Mucosa of descending colon (tissue), 3 donors: ENCODE measurements around the gene TRIP13. TPM values are rescaled to one million over a fixed set of nuclear protein-coding genes. Genes with fewer than 3 reads are reported as not detected.

Experiments used
- ATAC-seq: fragments of 200-7000 bp; cut with Tn5 transposase; one replicate; pipeline ENCODE4 v1.9.1; 2020; ENCODE audit warnings: mild to moderate bottlenecking, moderate library complexity
- DNase-seq, 3 donors: peaks; one replicate each; pipeline ENCODE4 v3.0.0-alpha.2; 2020
- H3K36me3 ChIP-seq: fragments of 200-600 bp; one replicate; pipeline ENCODE4 v1.8.0; 2021; ENCODE audit warnings: low read depth, mild to moderate bottlenecking
- H3K4me1 ChIP-seq: fragments of 200-600 bp; one replicate; pipeline ENCODE4 v1.8.0; 2021; ENCODE audit warnings: low read depth, mild to moderate bottlenecking
- H3K4me3 ChIP-seq: fragments of 200-600 bp; one replicate; pipeline ENCODE4 v1.8.0; 2021; ENCODE audit warnings: mild to moderate bottlenecking
- H3K9me3 ChIP-seq: fragments of 200-600 bp; one replicate; pipeline ENCODE4 v1.8.0; 2021; ENCODE audit warnings: mild to moderate bottlenecking
- CTCF ChIP-seq: fragments of 200-600 bp; IDR thresholded peaks from one replicate; pipeline ENCODE4 v1.8.0; 2022; ENCODE audit warnings: antibody characterized with exemption, mild to moderate bottlenecking
- intact Hi-C, 2 donors: fragments of 100-400 bp; cut with DNase I in 1 of 2; cut with micrococcal nuclease in 1 of 2; formaldehyde crosslinking; loops; one replicate each; pipeline versions ENCODE4 v1.11.0 to v1.11.1; 2022; cut with DNase I, micrococcal nuclease
- total RNA-seq, 3 donors: library from RNA; stranded (reverse); fragmentation: NEBNext Ultra II Directional in 2 of 3; extraction: Animal tissue kit (Norgen Biotek cat#: 25700) in 2 of 3; gene quantifications; one replicate each; pipeline versions ENCODE4 v1.2.1 to v1.2.4, GENCODE V29; 2021 to 2023
- donor health status: DM: no; HTN: no; CAD: no; lungs with moderate emphysema.
- donor health status: DM: no; HTN: no; CAD: no.
- donor health status: DM: no; HTN: yes; CAD: no.

TRIP13 gene
- total RNA-seq, 3 donors from 2014 or later: 1.4 to 7.1 (median 2.1) TPM

- intact Hi-C loops: no loop called here
- DNase-seq: peak in 1 of 3 donors; percentile 22
- no peaks in the 10 kb centered on the region for H3K4me1 ChIP-seq
- no peaks in the 10 kb centered on the region for H3K36me3 ChIP-seq
- no peak for ATAC-seq
- no peak for TF ChIP-seq CTCF
- H3K9me3 ChIP-seq: no peaks in the 10 kb centered on the region
- H3K4me3 ChIP-seq: no peak overlapping the region
Observed at GRCh38 chr5:855771-856530, 36.7 kb upstream of the TRIP13 start.

GRCh38 chr5:856531-857425 lies 35.9 kb upstream of the TRIP13 start:
- ATAC-seq (no peak), DNase-seq (peak in 1 of 3 donors; percentile 34)
- no peak overlapping the region for H3K4me3 ChIP-seq
- intact Hi-C loops: no loop called here
- H3K4me1 ChIP-seq: no peaks in the 10 kb centered on the region
- TF ChIP-seq CTCF: no peak
- H3K9me3 ChIP-seq: no peaks in the 10 kb centered on the region
- no peaks in the 10 kb centered on the region for H3K36me3 ChIP-seq

- no peak overlapping the region for H3K4me3 ChIP-seq
- intact Hi-C loops: no loop called here
- no peaks in the 10 kb centered on the region for H3K4me1 ChIP-seq
- no peaks in the 10 kb centered on the region for H3K36me3 ChIP-seq
- no peaks in the 10 kb centered on the region for H3K9me3 ChIP-seq
- no peak for ATAC-seq
- DNase-seq: peak in 1 of 3 donors; percentile 12
- TF ChIP-seq CTCF: no peak
Observed at GRCh38 chr5:858726-859125, 34.0 kb upstream of the TRIP13 start.

GRCh38 chr5:859391-859790 lies 33.3 kb upstream of the TRIP13 start:
- no peaks in the 10 kb centered on the region for H3K9me3 ChIP-seq
- no peak overlapping the region for H3K4me3 ChIP-seq
- no peaks in the 10 kb centered on the region for H3K4me1 ChIP-seq
- ATAC-seq (no peak), DNase-seq (peak in 1 of 3 donors; percentile 24)
- intact Hi-C loops: no loop called here
- TF ChIP-seq CTCF: no peak
- H3K36me3 ChIP-seq: no peaks in the 10 kb centered on the region

- Histone ChIP-seq H3K9me3 (no peaks in the 10 kb centered on the region), H3K36me3 (no peaks in the 10 kb centered on the region), H3K4me3 (no peak overlapping the region), H3K4me1 (no peaks in the 10 kb centered on the region)
- intact Hi-C loops: no loop called here
- TF ChIP-seq CTCF: no peak
- no peak for ATAC-seq
- DNase-seq: peak in 1 of 3 donors; percentile 35
Observed at GRCh38 chr5:859798-860296, 32.8 kb upstream of the TRIP13 start.
